M059J (cell line): ENCODE data around the gene AK2. TPM values are rescaled to one million over a fixed set of nuclear protein-coding genes. Genes with fewer than 3 reads are reported as not detected.
"Not testable (repeated sequence)": the region's sequence is repeated elsewhere in the genome, so short reads cannot be mapped to it uniquely, and the experiment has no call there.

Source experiments
- DNase-seq: peaks from one replicate; pipeline ENCODE4 v3.0.0-alpha.2; 2012; ENCODE audit warnings: low read depth
- total RNA-seq: library from RNA; depleted of rRNA; stranded (reverse); fragments of >200 nt; shearing (Covaris generic); gene quantifications from 2 replicates; pipeline ENCODE4 v1.2.3, GENCODE V29; 2014

The AK2 gene
- total RNA-seq, 1 experiment from 2014 or later = 332 TPM

DNA sequence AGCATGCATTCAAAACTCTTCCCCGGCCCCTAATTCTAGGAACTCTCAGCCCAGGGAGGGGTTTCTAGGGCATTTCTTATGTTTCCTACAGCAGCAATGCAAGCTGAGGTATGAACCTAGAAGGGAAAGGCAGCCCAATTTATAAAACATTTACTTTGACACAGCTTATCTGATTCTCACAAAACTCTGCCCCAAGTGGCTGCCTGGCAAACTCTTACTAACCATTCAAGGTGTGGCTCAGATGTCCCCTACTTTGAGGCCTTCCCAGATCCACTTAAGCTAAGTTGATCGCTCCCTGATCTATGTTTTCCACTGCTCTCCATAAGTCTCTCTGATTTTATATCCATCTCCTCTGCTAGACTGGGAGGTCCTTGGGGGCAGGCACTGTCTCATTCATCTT lies 35.4 kb downstream of the AK2 start:
- DNase-seq = no peak

DNA sequence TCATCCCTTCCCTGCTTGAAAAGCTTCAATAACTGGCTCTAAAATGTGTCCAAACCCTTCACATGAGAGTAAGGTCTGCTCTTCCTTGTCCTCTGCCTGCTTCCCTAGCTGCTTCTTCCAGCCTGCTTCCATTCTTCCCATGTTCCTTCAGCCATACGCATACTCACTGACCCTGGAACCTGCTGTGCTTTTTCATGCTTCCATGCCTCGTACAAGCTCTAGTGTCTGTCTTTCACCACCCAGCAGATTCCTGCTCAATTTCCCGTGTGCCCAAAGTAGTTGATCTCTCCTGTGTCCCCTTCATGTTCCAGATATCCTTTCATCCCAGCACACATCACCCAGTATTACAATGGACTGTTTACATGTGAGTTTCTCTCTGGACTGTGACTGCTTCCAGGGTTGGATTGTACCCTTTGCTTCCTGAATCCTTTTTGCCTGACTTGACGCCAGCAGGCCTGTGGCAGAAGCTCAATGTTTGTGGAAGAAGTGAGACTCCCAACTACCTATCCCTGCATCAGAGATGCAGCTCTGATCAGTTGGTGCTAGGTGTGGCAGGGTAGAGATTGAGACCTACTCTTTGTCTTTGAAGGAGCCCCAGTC lies 36.2 kb downstream of the AK2 start:
- DNase-seq = no peak

GRCh38 chr1:32998997-32999396 lies 37.7 kb downstream of the AK2 start:
- no peak for DNase-seq

- DNase-seq = no peak
These were observed 38.6 kb downstream of the AK2 start for GRCh38 chr1:32998064-32998463.

- peak; percentile 65 for DNase-seq
These were observed 39.2 kb downstream of the AK2 start for GRCh38 chr1:32997381-32997891.

DNA sequence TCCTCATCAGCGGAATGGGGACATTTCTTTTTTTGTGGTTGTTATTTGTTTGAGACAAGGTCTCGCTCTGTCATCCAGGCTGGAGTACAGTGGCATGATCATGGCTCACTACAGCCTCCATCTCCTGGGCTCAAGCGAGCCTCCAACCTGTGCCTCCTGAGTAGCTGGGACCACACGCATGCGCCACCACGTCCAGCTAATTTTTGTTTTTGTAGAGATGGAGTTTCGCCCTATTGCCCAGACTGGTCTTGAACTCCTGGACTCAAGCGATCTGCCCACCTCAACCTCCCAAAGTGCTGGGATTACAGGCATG lies 43.4 kb downstream of the AK2 start:
- not testable (repeated sequence) for DNase-seq

DNA sequence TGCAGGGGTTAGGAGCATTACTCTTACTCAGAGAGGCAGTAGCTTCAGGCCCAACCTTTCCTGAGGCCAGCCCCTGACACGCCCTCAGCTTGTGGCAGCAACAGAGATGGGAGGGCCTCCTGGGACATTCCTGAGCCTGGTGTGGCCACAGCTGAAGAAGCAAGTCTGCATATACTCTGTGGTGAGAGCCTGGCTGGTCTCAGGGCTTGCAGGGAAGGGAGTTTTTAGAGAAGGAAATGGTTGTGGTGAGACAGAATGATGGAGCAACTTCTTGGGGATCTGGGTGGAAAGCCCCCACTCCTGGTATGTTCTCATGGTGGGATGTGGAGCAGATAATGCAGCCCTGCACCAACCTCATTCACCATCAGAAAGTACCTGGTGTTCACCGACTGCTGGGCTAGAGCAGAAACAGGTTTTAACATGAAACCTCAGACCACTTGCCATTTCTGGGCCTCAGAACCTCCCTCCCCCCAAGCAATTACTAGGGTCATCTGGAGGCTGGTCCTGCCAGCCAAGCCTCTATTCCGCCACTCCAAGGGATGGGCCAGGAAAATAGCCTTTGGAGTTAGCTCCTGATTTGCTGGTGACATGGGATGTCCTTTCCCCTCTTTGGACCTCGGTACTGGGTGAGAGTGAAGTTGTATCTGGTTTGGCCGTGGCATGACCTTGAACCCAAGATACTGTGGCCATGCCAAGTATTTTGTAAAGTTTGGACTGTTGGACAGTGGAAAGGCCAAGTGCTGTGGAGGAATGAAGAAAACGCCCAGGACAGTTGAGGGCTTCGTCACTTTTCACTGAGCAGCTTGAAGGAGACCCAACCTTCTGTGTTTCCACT lies 44.0 kb downstream of the AK2 start:
- peak; percentile 96 for DNase-seq

- no peak for DNase-seq
These were observed 44.7 kb downstream of the AK2 start for GRCh38 chr1:32991819-32992488.

DNA sequence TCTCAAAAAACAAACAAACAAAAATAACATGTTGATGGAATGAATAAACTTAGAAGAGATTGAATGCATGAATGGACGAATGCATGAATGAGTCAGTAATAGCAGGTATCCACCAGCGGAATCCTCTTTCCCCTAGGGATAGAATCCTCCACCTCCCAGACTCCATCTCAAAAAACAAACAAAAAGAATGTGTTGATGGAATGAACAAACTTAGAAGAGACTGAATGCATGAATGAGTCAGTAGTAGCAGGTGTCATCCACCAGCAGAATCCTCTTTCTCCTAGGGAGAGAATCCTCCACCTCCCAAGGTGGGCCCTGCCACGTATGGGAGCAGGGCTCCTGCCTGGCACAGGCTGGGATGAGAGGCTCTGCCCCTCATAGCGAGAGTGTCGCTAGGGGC lies 45.3 kb downstream of the AK2 start:
- peak; percentile 48 for DNase-seq

GRCh38 chr1:32990887-32991286 lies 45.8 kb downstream of the AK2 start:
- no peak for DNase-seq

DNA sequence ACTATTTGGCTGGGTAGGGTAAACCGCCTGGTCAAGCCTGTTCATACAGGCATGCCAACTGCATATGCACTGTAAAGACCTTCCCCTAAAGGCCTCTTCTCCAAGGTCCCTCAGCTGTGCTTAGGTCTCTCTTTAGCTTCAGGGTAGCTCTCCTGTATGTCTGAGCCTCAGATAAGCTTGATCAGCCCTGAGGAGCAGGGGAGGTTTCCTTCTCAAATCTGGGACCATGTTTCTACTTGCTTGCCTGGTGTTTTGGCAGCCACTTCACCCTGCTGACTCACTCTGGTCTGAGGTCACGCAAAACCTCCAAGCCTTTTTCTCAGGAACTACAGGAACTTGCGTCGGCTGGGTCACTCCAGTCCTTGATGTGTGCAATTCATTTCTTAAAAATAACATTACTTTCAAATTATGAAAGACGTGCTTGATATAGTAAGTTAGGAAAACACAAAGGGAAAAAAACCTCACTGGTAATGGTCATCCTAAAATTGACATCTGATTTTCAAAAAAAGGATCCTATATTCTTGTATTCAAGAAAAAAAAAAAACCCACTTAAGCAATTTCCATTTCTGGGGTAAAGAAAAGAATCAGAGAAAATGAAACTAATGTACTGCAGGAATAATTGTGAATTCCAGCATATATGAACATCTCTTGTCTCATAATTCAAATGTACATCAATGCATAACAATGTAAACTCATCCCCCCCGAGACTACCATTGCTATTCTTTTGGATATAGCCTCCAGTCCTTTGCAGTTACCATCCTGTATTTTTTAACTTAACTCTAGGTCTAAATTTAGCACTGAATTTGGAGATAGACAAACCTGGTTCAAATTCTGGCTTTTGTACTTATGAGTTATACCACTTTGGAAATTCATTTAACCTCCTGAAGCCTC lies 47.3 kb downstream of the AK2 start:
- peak; percentile 96 for DNase-seq

GRCh38 chr1:32988665-32989064 lies 48.0 kb downstream of the AK2 start:
- DNase-seq = peak; percentile 79

DNA sequence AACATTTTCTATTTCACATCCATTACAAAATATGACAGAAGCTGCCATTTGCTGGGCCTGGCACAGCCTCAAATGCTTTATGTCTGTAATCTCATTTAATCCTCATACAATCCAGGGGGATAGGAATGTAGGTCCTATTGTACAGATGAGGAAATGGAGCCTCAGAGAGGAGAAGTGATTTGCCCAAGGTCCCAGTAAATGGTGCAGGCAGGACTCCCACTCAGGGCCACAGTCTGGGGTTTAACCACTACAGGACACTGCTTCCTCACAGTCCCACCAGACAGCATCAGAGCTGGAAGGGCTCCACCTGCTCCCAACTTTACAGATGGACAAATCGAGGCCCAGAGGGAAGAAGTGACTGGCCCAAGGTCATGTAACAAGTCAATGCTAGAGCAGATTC lies 51.5 kb downstream of the AK2 start:
- no peak for DNase-seq

DNA sequence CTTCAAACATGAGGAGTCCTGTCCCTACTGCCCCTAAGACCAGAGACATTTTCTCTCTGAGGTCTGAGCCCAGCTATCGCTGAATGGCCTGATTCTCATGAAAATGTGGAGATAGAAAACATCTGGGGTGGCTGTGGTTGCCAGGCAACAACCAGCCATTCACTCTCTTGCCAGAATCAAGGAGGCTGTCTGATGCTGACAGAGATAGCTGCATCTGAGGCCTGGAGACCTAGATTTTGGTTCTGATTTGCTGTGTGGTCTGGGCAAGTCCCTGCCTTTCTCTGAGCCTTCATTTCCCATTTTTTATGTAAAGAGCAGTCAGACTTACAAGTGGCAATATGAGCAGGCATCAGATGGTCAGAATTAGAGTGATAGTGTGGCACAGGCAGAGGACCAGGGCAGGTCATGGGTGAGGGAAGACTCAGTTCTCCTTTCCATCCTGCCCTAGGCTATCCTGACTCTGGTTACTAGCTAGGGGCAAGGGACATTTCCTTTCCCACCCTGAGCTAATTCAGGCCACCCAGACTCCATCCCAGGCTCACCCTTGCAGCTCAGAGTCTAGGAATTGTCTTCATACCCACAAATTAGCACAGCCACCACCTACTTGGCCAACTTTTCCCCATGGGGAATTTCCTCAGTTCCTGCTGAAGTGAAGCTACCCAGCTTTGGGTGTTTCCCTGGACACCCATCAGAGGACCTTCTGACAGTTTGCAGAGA lies 52.1 kb downstream of the AK2 start:
- peak; percentile 37 for DNase-seq

GRCh38 chr1:32984090-32984454 lies 52.6 kb downstream of the AK2 start:
- no peak for DNase-seq

DNA sequence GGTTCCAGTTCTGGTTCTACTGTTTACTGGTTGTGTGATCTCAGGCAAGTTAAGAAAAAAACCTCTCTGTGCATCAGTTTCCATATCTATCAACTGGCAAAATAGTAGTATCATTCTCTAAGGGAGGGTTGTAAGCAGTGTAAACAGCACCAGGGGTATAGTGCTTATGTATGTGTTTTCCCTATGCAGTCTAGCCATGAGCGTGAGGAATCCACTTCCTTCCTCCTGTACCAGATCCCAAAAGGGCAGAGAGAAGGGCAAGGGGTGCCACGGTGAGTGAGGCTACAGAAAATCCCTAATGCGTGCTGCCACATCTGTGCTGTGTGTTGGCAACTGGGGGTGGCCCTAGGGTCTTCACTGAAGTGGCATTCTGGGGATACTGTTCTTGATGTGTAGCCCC lies 53.7 kb downstream of the AK2 start:
- no peak for DNase-seq

DNA sequence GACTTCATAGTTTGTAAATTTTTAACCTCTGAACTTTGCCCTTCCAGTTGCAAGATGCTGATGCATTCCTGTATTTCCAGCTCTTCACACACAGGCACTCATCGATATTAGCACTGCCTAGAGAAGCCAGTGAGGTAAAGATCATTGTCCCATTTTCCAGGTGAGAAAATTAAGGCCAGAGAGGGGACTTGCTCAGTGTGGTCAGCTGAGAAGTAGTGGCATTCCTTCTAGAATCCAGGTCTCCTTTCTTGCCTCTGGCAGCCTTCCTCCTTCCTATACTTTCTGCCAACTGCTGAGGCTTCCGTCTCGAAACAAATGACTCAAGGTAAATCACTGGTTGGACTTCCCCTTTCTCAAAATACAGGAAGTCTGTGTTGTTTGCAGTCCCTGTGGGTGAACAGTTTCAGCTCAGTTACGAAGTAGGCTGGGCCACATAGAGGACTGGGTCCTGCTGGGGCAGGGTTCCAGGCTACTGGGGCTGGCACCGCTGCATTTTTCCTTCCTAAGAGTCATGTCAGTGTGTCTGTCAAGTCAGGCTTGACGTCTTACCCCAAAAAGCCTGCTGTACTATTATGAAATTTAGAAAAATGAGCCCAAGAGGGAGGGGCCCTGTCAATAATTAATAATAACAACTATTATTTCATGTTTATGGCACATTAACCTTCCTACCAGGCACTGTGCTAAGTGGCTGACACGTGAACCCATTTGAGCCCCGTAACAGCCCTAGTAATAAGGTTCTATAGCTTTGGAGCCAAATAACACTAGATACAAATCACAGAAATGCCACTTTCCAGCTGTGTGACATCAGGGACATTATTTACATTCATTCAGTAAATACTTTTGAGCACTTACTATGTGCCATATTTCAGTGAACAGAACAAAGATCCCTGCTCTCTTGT lies 55.4 kb downstream of the AK2 start:
- peak; percentile 98 for DNase-seq

GRCh38 chr1:32980080-32980479 lies 56.6 kb downstream of the AK2 start:
- no peak for DNase-seq

GRCh38 chr1:32978854-32979253 lies 57.8 kb downstream of the AK2 start:
- no peak for DNase-seq

GRCh38 chr1:32977546-32978087 lies 59.1 kb downstream of the AK2 start:
- DNase-seq = peak; percentile 33
